ENCODE data around the gene ROPN1L.

ROPN1L gene

GRCh38 chr5:10479154-10479721 is 37.6 kb downstream of the ROPN1L start:
- no peak overlapping the region for H3K4me2 ChIP-seq (ENCODE audit: low read length)
- no peaks in the 10 kb centered on the region for H3K4me1 ChIP-seq (ENCODE audit: control insufficient read depth, low read depth, low read length)
- H3K36me3 ChIP-seq (ENCODE audit: control insufficient read depth, insufficient read depth, low read length), result no peaks in the 10 kb centered on the region
- H2BK120ac ChIP-seq (ENCODE audit: low read depth, low read length), result no peak overlapping the region
- no peak overlapping the region for H3K23ac ChIP-seq (ENCODE audit: low read length)
- H3K27me3 ChIP-seq (ENCODE audit: insufficient read depth, low read length, poor library complexity), result no peaks in the 10 kb centered on the region
- WGBS (ENCODE audit: extremely low coverage, insufficient coverage, low lambda C conversion rate), result no CpG with 5 or more reads among the region's 11 CpGs
- no peak overlapping the region for H2BK5ac ChIP-seq (ENCODE audit: low read length)
- no peak overlapping the region for H3K18ac ChIP-seq (ENCODE audit: low read length)
- H4K8ac ChIP-seq (ENCODE audit: low read depth, low read length), result no peak overlapping the region
- peak overlapping the region; percentile 2 for H3K4ac ChIP-seq (ENCODE audit: low read depth, low read length)
- no peak overlapping the region for H2AK5ac ChIP-seq (ENCODE audit: low read length)
- no peaks in the 10 kb centered on the region for H3K79me1 ChIP-seq (ENCODE audit: low read length)
- no peak overlapping the region for H2BK15ac ChIP-seq (replicated peaks; ENCODE audit: low read depth)
- DNase-seq, result peak; percentile 74
- H3K56ac ChIP-seq (ENCODE audit: low read length), result no peak overlapping the region
- no peaks in the 10 kb centered on the region for H3K79me2 ChIP-seq (ENCODE audit: control insufficient read depth, insufficient read depth, low read length)
- peak overlapping the region; percentile 3 for H3K27ac ChIP-seq (ENCODE audit: low read depth, low read length)
- H3K9ac ChIP-seq (ENCODE audit: low read length), result no peak overlapping the region
- H3K4me3 ChIP-seq (ENCODE audit: low read length), result no peak overlapping the region
- no peak overlapping the region for H4K5ac ChIP-seq (ENCODE audit: low read length)

GRCh38 chr5:10480237-10480985 is 38.7 kb downstream of the ROPN1L start:
- Histone ChIP-seq H3K36me3 (ENCODE audit: control insufficient read depth, insufficient read depth, low read length) (no peaks in the 10 kb centered on the region), H4K8ac (ENCODE audit: low read depth, low read length) (no peak overlapping the region), H2BK15ac (replicated peaks; ENCODE audit: low read depth) (no peak overlapping the region), H3K4me2 (ENCODE audit: low read length) (no peak overlapping the region), H3K23ac (ENCODE audit: low read length) (no peak overlapping the region), H3K18ac (ENCODE audit: low read length) (no peak overlapping the region), H3K9ac (ENCODE audit: low read length) (no peak overlapping the region), H3K27me3 (ENCODE audit: insufficient read depth, low read length, poor library complexity) (no peaks in the 10 kb centered on the region), H3K27ac (ENCODE audit: low read depth, low read length) (no peak overlapping the region), H3K79me2 (ENCODE audit: control insufficient read depth, insufficient read depth, low read length) (no peaks in the 10 kb centered on the region), H2BK5ac (ENCODE audit: low read length) (no peak overlapping the region), H3K79me1 (ENCODE audit: low read length) (no peaks in the 10 kb centered on the region), H3K4me1 (ENCODE audit: control insufficient read depth, low read depth, low read length) (peaks cover 5% of the 10 kb centered on the region), H4K5ac (ENCODE audit: low read length) (no peak overlapping the region), H2BK120ac (ENCODE audit: low read depth, low read length) (no peak overlapping the region), H3K4ac (ENCODE audit: low read depth, low read length) (no peak overlapping the region), H3K56ac (ENCODE audit: low read length) (no peak overlapping the region), H3K4me3 (ENCODE audit: low read length) (no peak overlapping the region), H2AK5ac (ENCODE audit: low read length) (no peak overlapping the region)
- no CpG with 5 or more reads among the region's 12 CpGs for WGBS (ENCODE audit: extremely low coverage, insufficient coverage, low lambda C conversion rate)
- DNase-seq, result no peak

GRCh38 chr5:10481241-10481935 is 39.7 kb downstream of the ROPN1L start:
- Histone ChIP-seq H3K56ac (ENCODE audit: low read length) (no peak overlapping the region), H3K23ac (ENCODE audit: low read length) (no peak overlapping the region), H3K9ac (ENCODE audit: low read length) (no peak overlapping the region), H3K27me3 (ENCODE audit: insufficient read depth, low read length, poor library complexity) (no peaks in the 10 kb centered on the region), H4K5ac (ENCODE audit: low read length) (no peak overlapping the region), H2BK5ac (ENCODE audit: low read length) (no peak overlapping the region), H3K18ac (ENCODE audit: low read length) (no peak overlapping the region), H3K79me1 (ENCODE audit: low read length) (no peaks in the 10 kb centered on the region), H2BK15ac (replicated peaks; ENCODE audit: low read depth) (no peak overlapping the region), H3K4me2 (ENCODE audit: low read length) (no peak overlapping the region), H4K8ac (ENCODE audit: low read depth, low read length) (no peak overlapping the region), H2AK5ac (ENCODE audit: low read length) (no peak overlapping the region), H2BK120ac (ENCODE audit: low read depth, low read length) (no peak overlapping the region), H3K4ac (ENCODE audit: low read depth, low read length) (no peak overlapping the region), H3K27ac (ENCODE audit: low read depth, low read length) (no peak overlapping the region), H3K79me2 (ENCODE audit: control insufficient read depth, insufficient read depth, low read length) (no peaks in the 10 kb centered on the region), H3K36me3 (ENCODE audit: control insufficient read depth, insufficient read depth, low read length) (no peaks in the 10 kb centered on the region), H3K4me3 (ENCODE audit: low read length) (no peak overlapping the region), H3K4me1 (ENCODE audit: control insufficient read depth, low read depth, low read length) (peaks cover 5% of the 10 kb centered on the region)
- WGBS (ENCODE audit: extremely low coverage, insufficient coverage, low lambda C conversion rate), result no CpG with 5 or more reads among the region's 10 CpGs
- DNase-seq, result no peak

GRCh38 chr5:10482791-10483530 is 41.3 kb downstream of the ROPN1L start:
- Histone ChIP-seq H3K4ac (ENCODE audit: low read depth, low read length) (no peak overlapping the region), H3K4me3 (ENCODE audit: low read length) (no peak overlapping the region), H3K56ac (ENCODE audit: low read length) (no peak overlapping the region), H3K9ac (ENCODE audit: low read length) (no peak overlapping the region), H2BK120ac (ENCODE audit: low read depth, low read length) (no peak overlapping the region), H3K36me3 (ENCODE audit: control insufficient read depth, insufficient read depth, low read length) (no peaks in the 10 kb centered on the region), H2BK15ac (replicated peaks; ENCODE audit: low read depth) (no peak overlapping the region), H3K18ac (ENCODE audit: low read length) (no peak overlapping the region), H4K5ac (ENCODE audit: low read length) (no peak overlapping the region), H3K27ac (ENCODE audit: low read depth, low read length) (no peak overlapping the region), H3K79me2 (ENCODE audit: control insufficient read depth, insufficient read depth, low read length) (no peaks in the 10 kb centered on the region), H3K27me3 (ENCODE audit: insufficient read depth, low read length, poor library complexity) (no peaks in the 10 kb centered on the region), H2BK5ac (ENCODE audit: low read length) (no peak overlapping the region), H3K79me1 (ENCODE audit: low read length) (no peaks in the 10 kb centered on the region), H2AK5ac (ENCODE audit: low read length) (no peak overlapping the region), H3K4me1 (ENCODE audit: control insufficient read depth, low read depth, low read length) (peaks cover 5% of the 10 kb centered on the region), H3K4me2 (ENCODE audit: low read length) (no peak overlapping the region), H4K8ac (ENCODE audit: low read depth, low read length) (no peak overlapping the region), H3K23ac (ENCODE audit: low read length) (no peak overlapping the region)
- no peak for DNase-seq
- WGBS (ENCODE audit: extremely low coverage, insufficient coverage, low lambda C conversion rate), result no CpG with 5 or more reads among the region's 12 CpGs

- no CpG with 5 or more reads among the region's 5 CpGs for WGBS (ENCODE audit: extremely low coverage, insufficient coverage, low lambda C conversion rate)
- H3K4me1 ChIP-seq (ENCODE audit: control insufficient read depth, low read depth, low read length), result peaks cover 6% of the 10 kb centered on the region
- H2BK120ac ChIP-seq (ENCODE audit: low read depth, low read length), result no peak overlapping the region
- H3K27ac ChIP-seq (ENCODE audit: low read depth, low read length), result peak overlapping the region; percentile 15
- H3K4me3 ChIP-seq (ENCODE audit: low read length), result no peak overlapping the region
- H4K8ac ChIP-seq (ENCODE audit: low read depth, low read length), result no peak overlapping the region
- no peak overlapping the region for H3K9ac ChIP-seq (ENCODE audit: low read length)
- H3K79me2 ChIP-seq (ENCODE audit: control insufficient read depth, insufficient read depth, low read length), result no peaks in the 10 kb centered on the region
- H3K18ac ChIP-seq (ENCODE audit: low read length), result no peak overlapping the region
- no peaks in the 10 kb centered on the region for H3K27me3 ChIP-seq (ENCODE audit: insufficient read depth, low read length, poor library complexity)
- H3K36me3 ChIP-seq (ENCODE audit: control insufficient read depth, insufficient read depth, low read length), result no peaks in the 10 kb centered on the region
- H3K4me2 ChIP-seq (ENCODE audit: low read length), result no peak overlapping the region
- H3K79me1 ChIP-seq (ENCODE audit: low read length), result no peaks in the 10 kb centered on the region
- H3K23ac ChIP-seq (ENCODE audit: low read length), result no peak overlapping the region
- no peak overlapping the region for H2BK15ac ChIP-seq (replicated peaks; ENCODE audit: low read depth)
- DNase-seq, result no peak
- H2AK5ac ChIP-seq (ENCODE audit: low read length), result no peak overlapping the region
- H3K56ac ChIP-seq (ENCODE audit: low read length), result no peak overlapping the region
- H2BK5ac ChIP-seq (ENCODE audit: low read length), result no peak overlapping the region
- H3K4ac ChIP-seq (ENCODE audit: low read depth, low read length), result no peak overlapping the region
- H4K5ac ChIP-seq (ENCODE audit: low read length), result peak overlapping the region; percentile 17
Observed at GRCh38 chr5:10484774-10485141, 43.1 kb downstream of the ROPN1L start.

Data from mesendoderm (in vitro differentiated cells).